Upper lobe of left lung (tissue), 6 donors: Measurements from ENCODE around the gene ADAMTS17. TPM values are rescaled to one million over a fixed set of nuclear protein-coding genes. Genes with fewer than 3 reads are reported as not detected.

Experiments used
- ATAC-seq, 2 donors: fragments of 200-7000 bp; cut with Tn5 transposase; one replicate each; pipeline ENCODE4 v1.9.1; 2022; ENCODE audit warnings: mild to moderate bottlenecking in 2 of 2, moderate library complexity in 2 of 2; ENCODE audit not compliant: low FRiP score in 2 of 2
- DNase-seq, 2 donors: peaks; one replicate each; pipeline ENCODE4 v3.0.0-alpha.2; 2019 to 2020
- H3K27ac ChIP-seq, 4 donors: fragments of 200-600 bp; sonication (generic); one replicate each; pipeline ENCODE4 v1.5.1; 2016 to 2019
- H3K27me3 ChIP-seq, 4 donors: fragments of 200-600 bp; sonication (generic); one replicate each; pipeline ENCODE4 v1.5.1; 2017 to 2019
- H3K36me3 ChIP-seq, 4 donors: fragments of 200-600 bp; sonication (generic); one replicate each; pipeline ENCODE4 v1.5.1; 2016 to 2019
- H3K4me1 ChIP-seq, 4 donors: fragments of 200-600 bp; sonication (generic); one replicate each; pipeline ENCODE4 v1.5.1; 2018 to 2019
- H3K4me3 ChIP-seq, 4 donors: fragments of 200-600 bp; sonication (generic); one replicate each; pipeline ENCODE4 v1.5.1; 2017 to 2019; ENCODE audit warnings: mild to moderate bottlenecking in 2 of 4, moderate library complexity in 1 of 4
- H3K9me3 ChIP-seq, 4 donors: fragments of 200-600 bp; sonication (generic); one replicate each; pipeline ENCODE4 v1.5.1; 2018 to 2019
- EP300 ChIP-seq, 4 donors: sonication (generic); formaldehyde crosslinking; IDR thresholded peaks; one replicate each; pipeline ENCODE4 v1.5.1; 2017; ENCODE audit warnings: antibody characterized with exemption in 4 of 4, control low read depth in 2 of 4
- POLR2A ChIP-seq, 4 donors: fragments of 450-650 bp; IDR thresholded peaks; one replicate each; pipeline ENCODE4 v1.5.1; 2016 to 2017; ENCODE audit warnings: antibody characterized with exemption in 4 of 4, mild to moderate bottlenecking in 2 of 4
- POLR2AphosphoS5 ChIP-seq, 2 donors: sonication (generic); formaldehyde crosslinking; IDR thresholded peaks; one replicate each; pipeline ENCODE4 v1.5.1; 2017; ENCODE audit warnings: antibody characterized with exemption in 2 of 2
- WGBS, 2 donors: methylation state at CpG; one replicate each; pipeline ENCODE4 v1.1.5; 2017 to 2018; 5-methylcytosine and 5-hydroxymethylcytosine counted together
- total RNA-seq, 6 donors: library from RNA; depleted of rRNA in 4 of 6; stranded (reverse); fragments of >200 nt in 4 of 6; gene quantifications; one replicate each; pipeline versions ENCODE4 v1.1.0 to v1.2.1, GENCODE V29; 2016 to 2021
- TF ChIP-seq, protein P1 (sequence below), 6 experiments: fragments of 450-650 bp in 4 of 6; fragments of 200-600 bp in 2 of 6; sonication (generic) in 2 of 6; IDR thresholded peaks; one replicate each; pipeline ENCODE4 v1.5.1; 2016 to 2019; ENCODE audit warnings: antibody characterized with exemption in 6 of 6
- donor health status: DM: no; HTN: no; CAD: no; lungs with moderate emphysema.
- donor health status: DM: no; HTN: yes; CAD: no; lungs with severe emphysema.

The ADAMTS17 gene
- total RNA-seq, 6 donors from 2014 or later = 3.2 to 11.5 (median 5.7) TPM

DNA sequence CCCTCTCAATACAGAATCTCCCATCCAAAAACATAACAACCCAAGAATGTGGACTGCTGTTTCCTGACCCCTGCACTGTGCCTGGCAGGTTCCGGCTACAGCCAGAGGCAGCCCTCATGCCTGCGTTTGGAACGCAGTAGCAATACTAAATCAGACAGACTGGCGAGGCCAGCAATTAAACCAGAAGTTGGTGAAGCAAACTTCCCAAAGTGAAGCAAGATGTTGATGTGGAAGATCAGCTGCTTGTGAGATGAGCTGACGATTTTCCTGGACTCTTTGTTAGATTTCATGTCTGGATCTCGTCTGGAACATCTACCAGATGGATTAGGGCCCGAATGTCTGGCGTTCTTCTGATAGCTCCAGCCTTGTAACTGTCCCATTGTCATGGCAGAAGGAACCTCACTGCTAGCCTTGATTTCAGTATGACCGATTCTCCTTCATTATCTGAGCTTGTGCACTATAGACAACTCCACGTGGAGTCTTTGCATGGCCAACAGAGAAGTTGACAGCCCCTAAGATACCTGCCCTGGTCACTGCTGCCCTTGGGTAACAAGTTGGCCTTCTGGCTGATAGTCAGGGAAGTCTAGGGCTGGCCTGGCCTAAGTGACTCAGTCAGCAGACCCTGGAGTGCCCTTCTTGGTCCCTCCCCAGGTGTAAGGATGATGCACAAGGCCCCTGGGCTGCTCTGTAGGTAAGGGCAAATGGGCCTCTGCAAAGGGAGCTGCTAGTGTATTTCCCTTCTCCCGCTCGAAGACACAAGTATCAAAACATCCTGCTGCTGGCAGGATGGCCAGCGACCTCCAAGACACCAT, 126.5 kb downstream of the ADAMTS17 start:
- H3K4me1 ChIP-seq = peaks cover 0 to 6% (median 2%) of the 10 kb centered on the region in 4 donors
- peak overlapping the region in 2 of 4 donors; percentile 16 to 18 for H3K27ac ChIP-seq
- no peaks in the 10 kb centered on the region for H3K9me3 ChIP-seq
- TF ChIP-seq EP300 (IDR thresholded peaks at IDR 0.05) (no peak), POLR2A (IDR thresholded peaks at IDR 0.05) (no peak), POLR2AphosphoS5 (IDR thresholded peaks at IDR 0.05) (peak in 1 of 2 donors; percentile 8)
- TF ChIP-seq, protein P1, sequence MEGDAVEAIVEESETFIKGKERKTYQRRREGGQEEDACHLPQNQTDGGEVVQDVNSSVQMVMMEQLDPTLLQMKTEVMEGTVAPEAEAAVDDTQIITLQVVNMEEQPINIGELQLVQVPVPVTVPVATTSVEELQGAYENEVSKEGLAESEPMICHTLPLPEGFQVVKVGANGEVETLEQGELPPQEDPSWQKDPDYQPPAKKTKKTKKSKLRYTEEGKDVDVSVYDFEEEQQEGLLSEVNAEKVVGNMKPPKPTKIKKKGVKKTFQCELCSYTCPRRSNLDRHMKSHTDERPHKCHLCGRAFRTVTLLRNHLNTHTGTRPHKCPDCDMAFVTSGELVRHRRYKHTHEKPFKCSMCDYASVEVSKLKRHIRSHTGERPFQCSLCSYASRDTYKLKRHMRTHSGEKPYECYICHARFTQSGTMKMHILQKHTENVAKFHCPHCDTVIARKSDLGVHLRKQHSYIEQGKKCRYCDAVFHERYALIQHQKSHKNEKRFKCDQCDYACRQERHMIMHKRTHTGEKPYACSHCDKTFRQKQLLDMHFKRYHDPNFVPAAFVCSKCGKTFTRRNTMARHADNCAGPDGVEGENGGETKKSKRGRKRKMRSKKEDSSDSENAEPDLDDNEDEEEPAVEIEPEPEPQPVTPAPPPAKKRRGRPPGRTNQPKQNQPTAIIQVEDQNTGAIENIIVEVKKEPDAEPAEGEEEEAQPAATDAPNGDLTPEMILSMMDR (IDR thresholded peaks at IDR 0.05) = no peak
- H3K27me3 ChIP-seq = no peaks in the 10 kb centered on the region
- DNase-seq = no peak
- no peaks in the 10 kb centered on the region for H3K36me3 ChIP-seq
- peak in 1 of 2 donors; percentile 48 for ATAC-seq
- 76 to 79% methylated on average over 10 to 13 of the region's 13 CpGs for WGBS, 2 donors
- no peak overlapping the region for H3K4me3 ChIP-seq

DNA sequence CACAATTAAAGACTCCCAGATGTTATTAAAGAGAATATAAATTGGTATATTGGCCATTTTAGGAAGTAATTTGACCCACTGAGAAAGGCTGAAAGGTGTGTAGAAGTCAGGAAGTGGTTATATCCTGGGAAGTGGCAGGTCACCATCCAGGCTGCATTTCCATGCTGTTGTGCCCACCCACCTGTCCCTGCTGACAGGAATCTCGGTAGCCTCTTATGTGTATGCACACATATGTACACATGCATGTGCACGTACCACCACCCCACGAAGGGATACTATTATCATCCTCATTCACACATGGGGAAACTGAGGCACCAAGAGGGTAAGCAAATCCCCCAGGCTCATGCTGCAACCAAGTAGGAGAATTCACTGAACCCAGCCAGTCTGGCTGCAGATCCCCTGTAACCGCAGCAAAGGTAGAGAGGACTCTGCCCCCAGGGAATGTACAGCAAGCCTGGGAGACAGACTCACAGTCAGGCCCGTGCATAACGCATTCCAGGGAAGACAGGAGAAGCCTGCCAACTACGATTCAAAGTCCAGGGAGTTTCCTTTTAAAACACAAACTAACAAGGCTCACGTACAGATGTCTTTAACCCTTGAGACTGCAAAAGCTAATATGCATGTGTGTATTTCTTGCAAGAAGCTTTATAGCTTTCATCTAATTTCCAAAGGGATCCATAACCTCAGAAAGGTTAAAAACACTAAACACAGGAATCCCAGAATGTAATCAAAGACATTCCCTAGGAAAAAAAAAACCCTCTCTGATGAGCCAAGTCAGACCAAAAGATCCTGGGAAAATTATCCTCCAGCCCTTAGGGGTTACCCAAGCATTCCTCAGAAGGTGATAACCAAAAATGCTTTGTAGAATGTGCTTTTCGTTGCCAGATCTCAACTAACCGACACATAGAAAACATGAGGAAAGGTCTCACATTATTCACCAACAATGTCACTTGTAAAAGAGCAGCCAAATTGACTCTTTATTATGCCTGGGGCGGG, 129.6 kb downstream of the ADAMTS17 start:
- TF ChIP-seq, protein P1 (IDR thresholded peaks at IDR 0.05) = no peak
- TF ChIP-seq POLR2AphosphoS5 (IDR thresholded peaks at IDR 0.05) (no peak), EP300 (IDR thresholded peaks at IDR 0.05) (no peak), POLR2A (IDR thresholded peaks at IDR 0.05) (no peak)
- Histone ChIP-seq H3K4me3 (no peak overlapping the region), H3K9me3 (no peaks in the 10 kb centered on the region), H3K4me1 (peaks cover 0 to 6% (median 2%) of the 10 kb centered on the region in 4 donors), H3K36me3 (no peaks in the 10 kb centered on the region), H3K27me3 (no peaks in the 10 kb centered on the region), H3K27ac (no peak overlapping the region)
- no peak for DNase-seq
- ATAC-seq = no peak
- WGBS, 2 donors = 51 to 60% methylated on average over 10 to 11 of the region's 11 CpGs

DNA sequence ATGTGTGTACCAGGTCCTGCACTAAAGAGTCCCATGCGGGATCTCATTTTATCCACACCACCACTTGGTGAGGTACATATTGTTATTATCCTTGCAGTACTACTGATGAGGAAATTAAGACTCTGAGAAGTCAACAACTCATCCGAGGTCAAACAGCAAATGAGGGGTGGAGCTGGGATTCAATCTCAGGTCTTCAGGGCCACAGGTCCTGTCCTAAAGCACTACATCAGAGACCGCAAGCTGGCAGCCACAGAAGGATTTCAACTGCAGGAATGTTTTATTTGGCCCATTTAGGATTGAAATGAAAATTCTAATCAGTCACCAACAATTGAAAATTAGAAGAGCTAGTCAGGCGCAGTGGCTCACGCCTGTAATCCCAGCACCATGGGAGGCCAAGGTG, 131.4 kb downstream of the ADAMTS17 start:
- ATAC-seq (no peak), DNase-seq (no peak)
- 85 to 90% methylated on average over 5 of the region's 5 CpGs for WGBS, 2 donors
- TF ChIP-seq POLR2AphosphoS5 (IDR thresholded peaks at IDR 0.05) = no peak
- no peak for TF ChIP-seq POLR2A (IDR thresholded peaks at IDR 0.05)
- TF ChIP-seq, protein P1 (IDR thresholded peaks at IDR 0.05) = no peak
- TF ChIP-seq EP300 (IDR thresholded peaks at IDR 0.05) = no peak
- H3K9me3 ChIP-seq = no peaks in the 10 kb centered on the region
- H3K4me1 ChIP-seq = peaks cover 0 to under 1% (median under 1%) of the 10 kb centered on the region in 4 donors
- H3K27ac ChIP-seq = no peak overlapping the region
- H3K4me3 ChIP-seq = no peak overlapping the region
- H3K36me3 ChIP-seq = no peaks in the 10 kb centered on the region
- H3K27me3 ChIP-seq = no peaks in the 10 kb centered on the region

DNA sequence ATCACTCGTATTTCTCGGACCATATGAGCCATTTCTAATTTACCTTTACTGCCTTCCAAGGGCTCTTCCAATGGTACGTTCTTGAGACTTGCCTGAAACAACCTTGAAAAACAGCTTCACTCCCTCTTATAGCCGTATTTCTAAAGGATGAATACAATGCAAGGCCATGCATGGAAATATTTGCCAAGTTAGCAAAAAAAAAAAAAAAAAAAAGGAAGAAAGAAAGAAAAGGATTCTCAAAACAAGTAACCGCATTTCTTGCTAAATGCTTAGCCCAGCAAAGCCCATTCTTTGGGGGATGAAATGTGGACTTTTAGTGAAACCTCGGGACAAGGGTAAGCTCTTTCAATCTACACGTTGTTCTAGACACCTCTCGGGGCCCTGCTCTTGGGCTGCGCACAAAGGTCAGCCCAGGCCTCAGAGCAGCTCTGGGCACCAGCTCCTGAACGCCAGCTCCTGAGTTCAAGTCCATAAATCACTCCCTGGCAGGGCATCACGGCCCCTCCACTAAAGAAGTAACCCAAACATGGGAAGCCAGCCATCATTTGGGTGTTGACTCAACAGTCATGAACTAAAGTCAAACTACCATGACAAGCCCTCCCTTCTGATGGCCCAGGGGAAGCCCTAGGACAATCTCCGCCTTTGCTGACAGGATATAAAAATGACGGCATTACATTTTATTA, 132.7 kb downstream of the ADAMTS17 start:
- H3K27me3 ChIP-seq = no peaks in the 10 kb centered on the region
- H3K4me1 ChIP-seq = no peaks in the 10 kb centered on the region
- no peaks in the 10 kb centered on the region for H3K9me3 ChIP-seq
- no peak for ATAC-seq
- H3K36me3 ChIP-seq = no peaks in the 10 kb centered on the region
- no peak for TF ChIP-seq POLR2AphosphoS5 (IDR thresholded peaks at IDR 0.05)
- no peak for TF ChIP-seq EP300 (IDR thresholded peaks at IDR 0.05)
- DNase-seq = no peak
- WGBS, 2 donors = 72 to 79% methylated on average over 13 of the region's 13 CpGs
- no peak overlapping the region for H3K27ac ChIP-seq
- no peak overlapping the region for H3K4me3 ChIP-seq
